ENCODE data around the gene PRELP. TPM values are rescaled to one million over a fixed set of nuclear protein-coding genes. Genes with fewer than 3 reads are reported as not detected.
A peak's percentile ranks its signal among the peaks of the same experiment; 100 is the strongest.

The PRELP gene
- total and polyA plus RNA-seq, 4 donors = 0.09 to 5.8 (median 3.6) TPM

DNA sequence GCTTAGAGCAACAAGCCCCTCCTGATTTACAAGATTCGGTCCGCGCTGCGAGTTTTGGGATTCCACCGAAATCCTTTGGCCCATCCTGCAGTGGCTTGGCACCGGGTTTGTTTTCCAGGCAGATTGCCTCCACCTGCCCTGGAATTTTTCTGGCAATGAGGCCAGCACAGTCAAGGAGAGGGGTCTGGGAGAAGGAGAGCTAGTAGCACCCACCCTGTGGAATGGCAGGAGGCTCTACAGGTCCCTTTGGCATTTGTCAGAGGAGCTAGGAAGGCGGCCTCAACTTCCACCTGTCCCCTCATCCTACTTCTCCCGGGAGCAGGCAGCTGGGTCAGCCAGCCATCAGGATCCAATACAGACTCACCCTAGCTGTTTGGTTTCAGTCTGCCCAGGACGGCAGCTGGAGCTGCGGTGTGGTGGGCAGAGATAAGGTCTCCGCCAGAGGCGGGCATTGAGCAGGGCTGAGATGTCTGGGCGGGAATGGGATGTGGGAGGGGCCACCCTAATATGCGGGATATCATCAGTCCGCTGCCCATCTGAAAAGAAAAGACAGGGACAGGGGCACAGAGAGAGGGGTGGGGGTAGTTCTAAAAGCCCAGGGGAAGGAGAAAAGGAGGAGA is 37.8 kb upstream of the PRELP start:
- WGBS = 86% methylated on average over 15 of the region's 15 CpGs
- no peak overlapping the region for H3K27ac ChIP-seq (ENCODE audit: low read depth in 1 of 2, low read length in 2 of 2)
- no peak overlapping the region for H3K4me3 ChIP-seq (ENCODE audit: low read depth in 1 of 3, low read length in 3 of 3)
- TF ChIP-seq TAF1 (conservative IDR thresholded peaks at IDR 0.05) = no peak
- TF ChIP-seq YY1 (IDR thresholded peaks at IDR 0.05) = no peak
- TF ChIP-seq RAD21 (IDR thresholded peaks at IDR 0.05) = no peak
- no peak for TF ChIP-seq HNF4G (IDR thresholded peaks at IDR 0.05)
- TF ChIP-seq HNF4A (conservative IDR thresholded peaks at IDR 0.05) = no peak
- H3K27me3 ChIP-seq (ENCODE audit: control insufficient read depth in 4 of 4, insufficient read depth in 4 of 4, low read length in 3 of 4) = no peaks in the 10 kb centered on the region
- H3K9ac ChIP-seq (ENCODE audit: low read depth in 1 of 2, low read length in 2 of 2) = no peak overlapping the region
- DNase-seq (ENCODE audit: low spot score) = no peak
- no peaks in the 10 kb centered on the region for H3K4me1 ChIP-seq (ENCODE audit: control insufficient read depth in 4 of 4, insufficient read depth in 4 of 4, low read length in 3 of 4)
- H3K36me3 ChIP-seq (ENCODE audit: control insufficient read depth in 4 of 4, insufficient read depth in 3 of 4, low read depth in 1 of 4, low read length in 3 of 4) = no peaks in the 10 kb centered on the region
- no peaks in the 10 kb centered on the region for H3K9me3 ChIP-seq (ENCODE audit: control insufficient read depth in 4 of 4, low read length in 3 of 4)

DNA sequence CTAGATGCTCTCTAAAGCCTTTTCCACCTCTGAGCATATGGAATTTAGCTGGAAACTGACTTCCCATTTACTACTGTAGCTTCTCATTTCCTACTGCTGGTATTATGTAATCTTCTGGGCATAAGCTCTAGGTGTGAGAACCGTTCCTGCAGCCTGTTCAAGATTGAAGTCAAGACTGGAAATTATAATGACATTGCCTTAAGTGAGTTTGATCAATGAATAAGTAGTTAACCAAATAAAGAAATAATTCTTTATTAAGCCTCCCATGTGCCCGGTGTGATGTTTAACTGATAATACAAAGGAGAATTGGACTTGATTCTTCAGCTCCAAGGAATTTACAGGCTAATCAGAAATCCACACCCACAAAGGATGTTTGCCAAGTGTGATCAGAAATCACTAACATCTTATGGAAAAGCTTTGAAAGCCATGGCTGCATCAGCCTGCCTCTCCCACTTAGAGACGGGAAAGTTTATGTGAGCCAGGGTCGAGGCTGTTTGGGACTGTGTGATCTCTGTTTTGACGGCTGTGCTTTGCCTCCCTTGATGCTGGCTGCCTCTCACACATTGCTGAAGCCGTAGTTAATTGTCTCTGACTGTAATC is 36.4 kb upstream of the PRELP start:
- no peaks in the 10 kb centered on the region for H3K27me3 ChIP-seq (ENCODE audit: control insufficient read depth in 4 of 4, insufficient read depth in 4 of 4, low read length in 3 of 4)
- 67% methylated on average over 6 of the region's 6 CpGs for WGBS
- H3K27ac ChIP-seq (ENCODE audit: low read depth in 1 of 2, low read length in 2 of 2) = no peak overlapping the region
- H3K4me3 ChIP-seq (ENCODE audit: low read depth in 1 of 3, low read length in 3 of 3) = no peak overlapping the region
- TF ChIP-seq JUND (IDR thresholded peaks at IDR 0.05) (no peak), YY1 (IDR thresholded peaks at IDR 0.05) (no peak), HNF4G (IDR thresholded peaks at IDR 0.05) (no peak), FOXA2 (IDR thresholded peaks at IDR 0.05) (no peak), EGR1 (IDR thresholded peaks at IDR 0.05; ENCODE audit: low read depth in 2 of 2) (no peak), SP1 (IDR thresholded peaks at IDR 0.05) (no peak)
- TF ChIP-seq, protein P1, sequence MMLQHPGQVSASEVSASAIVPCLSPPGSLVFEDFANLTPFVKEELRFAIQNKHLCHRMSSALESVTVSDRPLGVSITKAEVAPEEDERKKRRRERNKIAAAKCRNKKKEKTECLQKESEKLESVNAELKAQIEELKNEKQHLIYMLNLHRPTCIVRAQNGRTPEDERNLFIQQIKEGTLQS (IDR thresholded peaks at IDR 0.05) = no peak
- TF ChIP-seq, protein P2, sequence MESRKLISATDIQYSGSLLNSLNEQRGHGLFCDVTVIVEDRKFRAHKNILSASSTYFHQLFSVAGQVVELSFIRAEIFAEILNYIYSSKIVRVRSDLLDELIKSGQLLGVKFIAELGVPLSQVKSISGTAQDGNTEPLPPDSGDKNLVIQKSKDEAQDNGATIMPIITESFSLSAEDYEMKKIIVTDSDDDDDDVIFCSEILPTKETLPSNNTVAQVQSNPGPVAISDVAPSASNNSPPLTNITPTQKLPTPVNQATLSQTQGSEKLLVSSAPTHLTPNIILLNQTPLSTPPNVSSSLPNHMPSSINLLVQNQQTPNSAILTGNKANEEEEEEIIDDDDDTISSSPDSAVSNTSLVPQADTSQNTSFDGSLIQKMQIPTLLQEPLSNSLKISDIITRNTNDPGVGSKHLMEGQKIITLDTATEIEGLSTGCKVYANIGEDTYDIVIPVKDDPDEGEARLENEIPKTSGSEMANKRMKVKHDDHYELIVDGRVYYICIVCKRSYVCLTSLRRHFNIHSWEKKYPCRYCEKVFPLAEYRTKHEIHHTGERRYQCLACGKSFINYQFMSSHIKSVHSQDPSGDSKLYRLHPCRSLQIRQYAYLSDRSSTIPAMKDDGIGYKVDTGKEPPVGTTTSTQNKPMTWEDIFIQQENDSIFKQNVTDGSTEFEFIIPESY (IDR thresholded peaks at IDR 0.05) = no peak
- H3K9me3 ChIP-seq (ENCODE audit: control insufficient read depth in 4 of 4, low read length in 3 of 4) = no peaks in the 10 kb centered on the region
- no peaks in the 10 kb centered on the region for H3K4me1 ChIP-seq (ENCODE audit: control insufficient read depth in 4 of 4, insufficient read depth in 4 of 4, low read length in 3 of 4)
- no peaks in the 10 kb centered on the region for H3K36me3 ChIP-seq (ENCODE audit: control insufficient read depth in 4 of 4, insufficient read depth in 3 of 4, low read depth in 1 of 4, low read length in 3 of 4)
- no peak for DNase-seq (ENCODE audit: low spot score)
- no peak overlapping the region for H3K9ac ChIP-seq (ENCODE audit: low read depth in 1 of 2, low read length in 2 of 2)

DNA sequence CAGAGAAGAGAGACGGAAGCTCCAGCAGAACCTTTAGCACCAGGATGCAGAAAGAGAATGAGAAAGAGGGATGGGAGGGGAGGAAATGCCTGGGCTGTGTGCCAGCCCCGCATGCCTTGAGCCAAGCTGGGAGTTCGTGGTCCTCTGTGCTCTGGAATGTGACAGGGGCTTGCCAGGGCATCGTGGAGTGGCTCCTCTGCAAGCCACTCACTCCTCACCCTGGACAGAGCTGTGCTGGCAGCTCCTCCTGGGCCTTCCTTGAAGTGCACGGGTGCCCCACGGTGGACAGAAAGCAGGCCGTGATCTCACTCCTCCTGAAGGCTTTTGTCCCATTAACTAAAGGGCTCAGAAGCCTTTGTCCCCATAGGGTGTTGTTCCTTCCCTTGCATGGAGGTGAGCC is 34.8 kb upstream of the PRELP start:
- no peak overlapping the region for H3K27ac ChIP-seq (ENCODE audit: low read depth in 1 of 2, low read length in 2 of 2)
- H3K27me3 ChIP-seq (ENCODE audit: control insufficient read depth in 4 of 4, insufficient read depth in 4 of 4, low read length in 3 of 4) = no peaks in the 10 kb centered on the region
- WGBS = 27% methylated on average over 7 of the region's 7 CpGs
- TF ChIP-seq RAD21 (IDR thresholded peaks at IDR 0.05) = peak; percentile 57 to 76
- no peak for TF ChIP-seq HNF4G (IDR thresholded peaks at IDR 0.05)
- TF ChIP-seq, protein P3, sequence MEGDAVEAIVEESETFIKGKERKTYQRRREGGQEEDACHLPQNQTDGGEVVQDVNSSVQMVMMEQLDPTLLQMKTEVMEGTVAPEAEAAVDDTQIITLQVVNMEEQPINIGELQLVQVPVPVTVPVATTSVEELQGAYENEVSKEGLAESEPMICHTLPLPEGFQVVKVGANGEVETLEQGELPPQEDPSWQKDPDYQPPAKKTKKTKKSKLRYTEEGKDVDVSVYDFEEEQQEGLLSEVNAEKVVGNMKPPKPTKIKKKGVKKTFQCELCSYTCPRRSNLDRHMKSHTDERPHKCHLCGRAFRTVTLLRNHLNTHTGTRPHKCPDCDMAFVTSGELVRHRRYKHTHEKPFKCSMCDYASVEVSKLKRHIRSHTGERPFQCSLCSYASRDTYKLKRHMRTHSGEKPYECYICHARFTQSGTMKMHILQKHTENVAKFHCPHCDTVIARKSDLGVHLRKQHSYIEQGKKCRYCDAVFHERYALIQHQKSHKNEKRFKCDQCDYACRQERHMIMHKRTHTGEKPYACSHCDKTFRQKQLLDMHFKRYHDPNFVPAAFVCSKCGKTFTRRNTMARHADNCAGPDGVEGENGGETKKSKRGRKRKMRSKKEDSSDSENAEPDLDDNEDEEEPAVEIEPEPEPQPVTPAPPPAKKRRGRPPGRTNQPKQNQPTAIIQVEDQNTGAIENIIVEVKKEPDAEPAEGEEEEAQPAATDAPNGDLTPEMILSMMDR (IDR thresholded peaks at IDR 0.05; ENCODE audit: low read depth, low read length, missing input control) = peak; percentile 21
- TF ChIP-seq NR2F2 (IDR thresholded peaks at IDR 0.05) = peak; percentile 62
- no peak for TF ChIP-seq GABPA (IDR thresholded peaks at IDR 0.05 in 1 of 2, conservative IDR thresholded peaks at IDR 0.05 in 1 of 2)
- peak; percentile 10 for TF ChIP-seq SP1 (IDR thresholded peaks at IDR 0.05)
- no peak for DNase-seq (ENCODE audit: low spot score)
- no peaks in the 10 kb centered on the region for H3K4me1 ChIP-seq (ENCODE audit: control insufficient read depth in 4 of 4, insufficient read depth in 4 of 4, low read length in 3 of 4)
- no peaks in the 10 kb centered on the region for H3K36me3 ChIP-seq (ENCODE audit: control insufficient read depth in 4 of 4, insufficient read depth in 3 of 4, low read depth in 1 of 4, low read length in 3 of 4)
- H3K9me3 ChIP-seq (ENCODE audit: control insufficient read depth in 4 of 4, low read length in 3 of 4) = no peaks in the 10 kb centered on the region
- H3K4me3 ChIP-seq (ENCODE audit: low read depth in 1 of 3, low read length in 3 of 3) = no peak overlapping the region
- H3K9ac ChIP-seq (ENCODE audit: low read depth in 1 of 2, low read length in 2 of 2) = no peak overlapping the region

Measured in liver (tissue), 9 donors.